Lower leg skin (tissue), 3 donors: ENCODE results near the gene DMAC2L.

Experiments
- CTCF ChIP-seq, 3 donors: fragments of 450-650 bp; IDR thresholded peaks; one replicate each; pipeline ENCODE4 v1.5.1; 2016; ENCODE audit warnings: antibody characterized with exemption in 3 of 3, mild to moderate bottlenecking in 3 of 3, moderate library complexity in 2 of 3
- POLR2A ChIP-seq, 2 donors: fragments of 450-650 bp; IDR thresholded peaks; one replicate each; pipeline ENCODE4 v1.6.1; 2016 to 2017; ENCODE audit warnings: antibody characterized with exemption in 2 of 2, mild to moderate bottlenecking in 1 of 2, moderate library complexity in 1 of 2

GRCh38 chr14:50350975-50351374, 38.9 kb downstream of the DMAC2L start:
- TF ChIP-seq CTCF (IDR thresholded peaks at IDR 0.05): no peak
- TF ChIP-seq POLR2A (IDR thresholded peaks at IDR 0.05): no peak
